Measurements from ENCODE around the gene CHRNB2.
"Not testable (repeated sequence)": the region's sequence is repeated elsewhere in the genome, so short reads cannot be mapped to it uniquely, and the experiment has no call there.

CHRNB2 gene, protein sequence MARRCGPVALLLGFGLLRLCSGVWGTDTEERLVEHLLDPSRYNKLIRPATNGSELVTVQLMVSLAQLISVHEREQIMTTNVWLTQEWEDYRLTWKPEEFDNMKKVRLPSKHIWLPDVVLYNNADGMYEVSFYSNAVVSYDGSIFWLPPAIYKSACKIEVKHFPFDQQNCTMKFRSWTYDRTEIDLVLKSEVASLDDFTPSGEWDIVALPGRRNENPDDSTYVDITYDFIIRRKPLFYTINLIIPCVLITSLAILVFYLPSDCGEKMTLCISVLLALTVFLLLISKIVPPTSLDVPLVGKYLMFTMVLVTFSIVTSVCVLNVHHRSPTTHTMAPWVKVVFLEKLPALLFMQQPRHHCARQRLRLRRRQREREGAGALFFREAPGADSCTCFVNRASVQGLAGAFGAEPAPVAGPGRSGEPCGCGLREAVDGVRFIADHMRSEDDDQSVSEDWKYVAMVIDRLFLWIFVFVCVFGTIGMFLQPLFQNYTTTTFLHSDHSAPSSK

DNA sequence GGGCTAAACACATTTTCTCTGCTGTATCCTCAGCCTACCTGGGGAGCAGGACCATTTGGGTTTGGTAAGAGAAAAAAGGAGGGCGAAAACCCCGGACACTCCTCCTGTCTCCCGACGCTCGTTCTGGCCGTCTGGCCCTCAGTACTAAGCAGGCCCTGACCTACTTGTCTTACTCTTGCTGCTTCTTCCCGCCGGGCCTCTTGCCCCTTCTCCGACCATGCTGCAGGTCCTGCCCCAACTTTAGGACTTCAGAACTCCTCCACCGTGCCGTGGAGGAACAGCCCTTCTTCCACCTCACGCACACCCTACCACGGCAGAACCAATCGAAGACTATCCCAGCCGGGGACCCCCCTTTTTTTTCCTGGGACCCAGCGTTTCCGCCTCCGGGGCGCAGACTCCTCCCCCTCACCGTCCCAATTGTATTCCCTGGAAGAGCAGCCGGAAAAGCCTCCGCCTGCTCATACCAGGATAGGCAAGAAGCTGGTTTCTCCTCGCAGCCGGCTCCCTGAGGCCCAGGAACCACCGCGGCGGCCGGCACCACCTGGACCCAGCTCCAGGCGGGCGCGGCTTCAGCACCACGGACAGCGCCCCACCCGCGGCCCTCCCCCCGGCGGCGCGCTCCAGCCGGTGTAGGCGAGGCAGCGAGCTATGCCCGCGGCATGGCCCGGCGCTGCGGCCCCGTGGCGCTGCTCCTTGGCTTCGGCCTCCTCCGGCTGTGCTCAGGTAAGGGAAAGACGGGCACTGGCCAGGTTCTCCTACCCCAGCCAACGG, at the start of gene CHRNB2:
TSS of gene CHRNB2 (plus strand) at position 393 of the 771 bp plus-strand sequence. CDS start at position 660, 267 bp downstream.
- DNase-seq: peak; percentile 73

DNA sequence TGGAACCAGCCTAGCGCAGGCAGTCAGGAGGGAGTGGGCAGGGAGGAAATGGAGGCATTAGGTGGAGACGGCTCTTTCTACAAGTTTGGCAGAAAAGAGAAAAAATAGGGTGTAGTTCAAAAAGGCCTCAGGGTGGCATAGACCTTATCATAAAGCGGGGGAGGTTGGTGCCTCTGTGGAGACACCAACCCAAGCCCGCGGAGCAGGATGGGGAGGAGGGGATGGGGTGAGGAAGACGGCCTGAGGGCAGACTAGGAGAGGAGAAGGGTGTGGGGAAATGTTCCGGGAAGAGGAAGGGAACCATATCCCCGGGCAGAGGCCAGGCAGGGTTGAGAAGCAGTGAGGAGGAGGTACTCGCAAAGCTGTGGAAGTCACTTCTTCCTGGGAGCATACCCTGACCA, 48.0 kb upstream of the CHRNB2 start:
- DNase-seq: no peak

DNA sequence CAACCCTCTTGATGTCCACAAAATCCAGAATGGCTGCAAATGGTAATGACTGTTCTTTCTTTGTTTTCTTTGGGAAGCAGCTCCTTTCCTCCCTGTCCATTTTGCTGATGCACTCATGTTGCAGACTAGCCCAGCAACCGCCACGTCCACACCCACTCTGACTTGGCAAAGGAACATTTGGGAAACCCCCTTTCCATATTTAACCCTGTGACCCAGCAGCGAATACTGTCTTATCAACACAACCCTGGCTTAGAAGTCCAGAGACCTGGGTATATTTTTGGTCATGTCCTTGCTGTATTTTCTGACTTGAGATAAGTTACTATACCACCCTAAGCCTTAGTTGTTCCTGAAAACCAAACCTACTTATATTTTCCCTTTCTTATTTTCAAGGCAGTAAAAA, 47.2 kb upstream of the CHRNB2 start:
- no peak for DNase-seq

DNA sequence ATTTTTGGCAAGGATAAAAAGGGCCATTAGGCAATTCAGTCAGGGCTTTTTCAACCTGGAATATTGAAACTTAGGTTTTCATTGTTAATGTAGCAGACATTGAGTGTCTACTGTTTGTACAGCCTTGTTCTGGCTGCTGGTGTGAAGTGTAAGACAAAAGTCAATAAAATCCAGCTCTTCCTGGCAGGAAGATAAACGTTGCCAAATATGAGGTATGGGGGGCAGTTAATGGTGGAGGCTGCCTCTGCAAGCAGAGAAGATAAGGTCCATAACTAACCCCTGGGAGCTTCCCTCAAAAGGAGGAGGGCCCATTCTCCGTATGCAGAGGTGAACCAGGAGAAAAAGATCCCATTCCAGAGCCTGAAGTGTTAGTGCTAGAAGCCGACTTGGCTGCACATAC, 45.9 kb upstream of the CHRNB2 start:
- DNase-seq: no peak

DNA sequence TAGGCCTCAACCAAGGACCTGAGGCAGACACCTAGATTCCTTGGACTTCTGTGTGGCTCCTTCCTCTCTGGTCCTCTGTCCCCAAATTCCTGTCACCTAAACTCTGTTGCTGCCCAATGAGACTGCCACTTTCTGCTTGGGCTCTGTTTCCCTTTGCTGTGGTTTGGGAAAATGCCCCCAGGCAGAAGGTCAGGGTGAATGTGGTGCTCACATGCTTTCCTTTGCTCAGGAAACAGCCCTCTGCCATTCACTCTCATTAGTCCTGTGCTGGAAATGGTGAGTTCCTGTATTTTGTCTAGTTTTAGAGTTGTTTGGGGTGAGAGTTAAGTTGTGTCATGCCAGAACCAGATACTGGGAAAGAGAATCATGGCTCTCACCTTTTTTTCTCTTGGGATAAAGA, 42.7 kb upstream of the CHRNB2 start:
- no peak for DNase-seq

DNA sequence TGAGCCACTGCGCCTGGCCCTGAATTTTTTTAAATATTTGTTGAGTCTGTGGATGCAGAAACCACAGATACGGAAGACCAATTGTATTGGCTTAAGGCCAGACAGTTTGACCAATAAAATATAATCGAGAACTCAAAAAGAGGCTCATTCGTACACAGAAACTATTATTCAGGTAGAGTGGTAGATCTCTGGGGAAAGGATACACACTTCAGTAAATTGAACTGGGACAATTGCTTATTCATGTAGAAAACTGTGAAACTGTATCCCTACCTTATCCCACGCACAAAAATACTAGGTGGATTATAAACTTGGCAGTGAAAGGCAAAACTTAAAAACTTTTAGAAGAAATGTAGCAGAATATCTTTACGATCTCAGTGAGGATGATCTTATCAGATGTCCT, 40.4 kb upstream of the CHRNB2 start:
- no peak for DNase-seq

DNA sequence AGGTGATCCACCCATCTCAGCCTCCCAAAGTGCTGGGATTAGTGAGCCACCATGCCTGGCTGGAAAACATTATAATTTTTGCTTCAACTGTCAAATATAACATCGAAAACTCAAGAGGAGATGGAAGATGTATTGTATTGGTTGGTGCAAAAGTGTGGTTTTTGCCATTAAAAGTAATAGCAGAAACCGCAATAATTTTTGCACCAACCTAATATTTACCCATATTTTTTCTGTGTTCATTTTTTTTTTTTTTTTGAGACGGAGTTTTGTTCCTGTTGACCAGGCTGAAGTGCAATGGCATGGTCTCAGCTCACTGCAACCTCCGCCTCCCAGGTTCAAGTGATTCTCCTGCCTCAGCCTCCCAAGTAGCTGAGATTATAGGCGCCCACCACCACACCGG, 38.3 kb upstream of the CHRNB2 start:
- no peak for DNase-seq

DNA sequence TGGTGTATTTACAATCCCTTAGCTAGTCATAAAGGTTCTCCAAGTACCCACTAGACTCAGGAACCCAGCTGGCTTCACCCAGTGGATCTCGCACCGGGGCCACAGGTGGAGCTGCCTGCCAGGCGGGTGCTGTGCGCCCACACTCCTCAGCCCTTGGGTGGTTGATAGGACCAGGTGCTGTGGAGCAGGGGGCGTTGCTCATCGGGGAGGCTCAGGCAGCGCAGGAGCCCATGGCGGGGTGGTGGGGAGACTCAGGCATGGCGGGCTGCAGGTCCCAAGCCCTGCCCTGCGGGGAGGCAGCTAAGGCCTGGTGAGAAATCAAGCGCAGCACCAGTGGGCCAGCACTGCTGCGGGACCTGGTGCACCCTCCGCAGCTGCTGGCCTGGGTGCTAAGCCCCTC, 35.6 kb upstream of the CHRNB2 start:
- not testable (repeated sequence) for DNase-seq

DNA sequence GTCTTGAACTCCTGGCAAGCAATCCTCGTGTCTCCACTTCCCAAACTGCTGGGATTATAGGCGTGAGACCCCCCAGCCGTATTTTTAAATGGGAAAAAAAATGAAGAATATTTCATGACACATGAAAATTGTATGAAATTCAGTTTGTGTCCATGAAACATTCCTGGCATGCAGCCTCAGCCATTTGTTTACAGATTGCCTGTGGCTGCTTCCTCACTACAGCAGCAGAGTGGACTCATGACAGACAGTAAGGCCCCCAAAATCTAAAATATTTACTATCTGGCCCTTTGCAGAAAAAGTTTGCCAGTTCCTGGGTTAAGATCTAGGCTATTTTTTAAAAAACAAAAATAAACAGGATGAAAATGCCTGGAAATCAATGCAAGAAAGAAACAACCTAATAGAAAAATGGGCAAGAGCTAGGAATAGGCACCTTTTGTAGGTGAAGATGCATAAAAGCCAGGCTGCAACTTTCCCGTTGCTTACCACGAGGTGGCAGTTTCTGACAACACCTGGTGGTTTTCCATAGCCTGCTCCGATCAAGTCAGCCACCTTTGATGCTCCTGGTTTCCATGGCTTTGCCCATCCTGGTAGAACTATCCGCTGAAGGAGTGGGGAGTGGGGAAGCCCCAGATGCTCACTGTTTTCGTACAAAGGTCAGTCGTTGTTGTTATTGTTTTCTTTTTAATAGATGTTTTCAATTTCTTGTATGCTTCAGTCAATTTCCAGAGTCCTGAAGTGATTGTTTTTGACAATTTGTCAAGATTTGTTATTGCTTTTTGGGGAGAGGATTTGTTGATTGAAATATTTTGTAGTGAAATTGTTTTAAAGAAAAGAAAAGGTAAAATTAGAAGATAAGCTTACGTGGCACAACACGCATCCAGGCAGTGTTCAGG, 33.4 kb upstream of the CHRNB2 start:
- no peak for DNase-seq

DNA sequence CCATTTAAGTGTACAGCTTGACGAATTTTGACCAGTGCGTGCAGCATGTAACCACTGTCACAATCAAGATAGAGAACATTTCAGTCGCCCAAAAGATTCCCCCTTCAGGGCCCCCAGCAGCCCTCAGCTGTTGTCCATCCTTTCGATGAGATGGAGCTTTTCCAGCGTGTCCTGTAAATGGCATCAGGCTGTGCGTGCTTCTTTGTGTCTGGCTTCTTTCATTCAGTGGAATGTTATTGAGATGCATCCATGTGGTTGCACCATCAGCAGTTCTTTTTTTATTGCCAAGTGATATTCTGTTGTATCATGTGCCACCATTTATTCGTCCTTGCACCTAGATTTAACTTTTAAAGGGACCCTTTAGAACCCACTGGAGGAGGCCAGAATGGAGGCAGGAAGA, 31.0 kb upstream of the CHRNB2 start:
- DNase-seq: no peak

DNA sequence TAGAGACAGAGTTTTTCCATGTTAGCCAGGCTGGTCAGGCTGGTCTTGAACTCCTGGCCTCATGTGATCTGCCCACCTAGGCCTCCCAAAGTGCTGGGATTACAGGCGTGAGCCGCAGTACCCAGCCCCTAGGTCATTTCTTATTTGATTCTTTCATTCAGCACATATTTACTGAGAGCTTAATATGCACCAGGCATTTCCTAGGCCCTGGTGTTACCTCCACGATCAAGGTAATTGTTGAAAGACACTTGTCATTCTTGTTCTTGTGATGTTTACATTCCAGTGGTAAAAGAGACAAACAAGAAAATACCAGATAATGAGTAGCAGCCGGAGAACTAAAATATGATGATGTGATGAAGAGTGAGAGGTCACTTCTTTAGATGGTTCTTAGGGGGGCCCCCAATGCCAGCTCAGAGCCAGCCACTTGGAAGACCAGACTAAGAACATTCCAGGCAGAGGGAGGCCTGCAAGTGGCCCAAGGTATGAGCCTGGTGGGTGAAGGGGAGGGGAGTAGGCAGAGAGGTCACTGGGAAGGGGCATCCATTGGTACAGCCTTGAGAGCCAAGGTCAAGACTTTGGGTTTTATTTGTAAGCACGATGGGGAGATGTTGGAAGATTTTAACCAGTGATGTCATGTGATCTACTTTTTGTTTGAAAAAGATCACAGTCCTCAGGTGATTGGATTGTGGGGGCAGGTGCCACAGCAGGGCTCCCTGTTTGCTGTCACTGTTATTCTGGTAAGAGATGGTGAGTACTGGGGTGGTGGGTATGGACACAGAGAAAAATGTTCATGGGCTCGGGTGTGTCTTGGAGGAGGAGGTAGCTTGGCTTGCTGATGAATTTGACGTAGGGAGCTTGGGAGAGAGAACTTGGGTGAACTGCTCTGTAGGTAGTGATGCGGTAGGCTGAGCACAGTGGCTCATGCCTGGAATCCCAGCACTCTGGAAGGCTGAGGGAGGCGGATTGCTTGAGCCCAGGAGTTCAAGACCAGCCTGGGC, 27.8 kb upstream of the CHRNB2 start:
- no peak for DNase-seq

DNA sequence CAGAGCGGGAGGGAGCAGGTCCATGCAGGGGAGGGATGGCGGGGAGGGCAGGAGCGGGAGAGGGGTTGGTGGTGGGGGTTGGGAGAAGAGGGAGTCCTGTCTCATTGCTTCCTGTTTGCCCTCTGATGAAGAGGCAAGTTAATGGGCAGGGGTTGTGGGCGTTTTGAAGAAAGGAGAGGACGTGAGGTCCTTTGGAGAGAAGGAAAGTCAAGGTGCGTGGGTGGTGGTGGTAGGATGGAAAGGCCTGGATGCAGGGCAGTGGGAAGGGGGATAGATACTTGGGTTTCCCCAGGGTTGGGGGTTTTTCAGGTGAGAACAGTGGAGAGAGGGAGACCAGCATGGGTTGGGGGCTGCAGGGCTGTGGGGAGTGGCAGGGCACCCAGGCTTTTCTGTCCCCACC, 26.3 kb upstream of the CHRNB2 start:
- no peak for DNase-seq

DNA sequence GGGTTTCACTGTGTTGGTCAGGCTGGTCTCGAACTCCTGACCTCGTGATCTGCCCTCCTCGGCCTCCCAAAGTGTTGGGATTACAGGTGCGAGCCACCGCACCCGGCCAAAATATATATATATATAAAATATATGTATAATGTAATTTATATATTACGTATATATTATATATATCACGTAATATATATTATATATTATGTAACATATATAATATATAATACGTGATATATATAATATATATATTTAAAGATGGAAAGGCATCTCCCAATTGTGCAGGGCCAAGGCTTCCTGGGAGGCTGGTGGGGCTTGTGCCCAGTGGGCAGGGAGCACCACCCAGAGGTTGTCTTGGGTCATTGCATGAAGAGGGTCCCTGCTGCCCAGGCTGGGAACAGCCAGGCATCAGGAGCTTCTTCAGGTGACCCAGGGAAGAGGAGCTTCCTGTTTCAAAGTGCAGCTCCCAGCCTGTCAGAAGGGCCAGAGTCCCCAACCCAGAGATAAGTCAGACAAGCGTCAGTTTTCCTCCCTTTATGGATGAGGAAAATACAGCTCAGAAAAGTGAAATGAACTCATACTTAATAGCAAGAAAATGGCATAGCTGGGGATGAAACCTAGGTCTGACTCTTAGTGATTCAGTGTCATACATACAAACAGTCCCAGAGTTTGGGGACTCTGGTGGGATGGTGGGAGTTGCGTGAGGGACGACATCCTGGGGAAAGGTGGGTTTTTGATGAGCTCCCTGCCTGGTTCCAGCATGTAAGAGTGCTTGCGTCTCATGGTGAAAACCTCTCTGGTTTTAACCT, 21.1 kb upstream of the CHRNB2 start:
- DNase-seq: peak; percentile 56

DNA sequence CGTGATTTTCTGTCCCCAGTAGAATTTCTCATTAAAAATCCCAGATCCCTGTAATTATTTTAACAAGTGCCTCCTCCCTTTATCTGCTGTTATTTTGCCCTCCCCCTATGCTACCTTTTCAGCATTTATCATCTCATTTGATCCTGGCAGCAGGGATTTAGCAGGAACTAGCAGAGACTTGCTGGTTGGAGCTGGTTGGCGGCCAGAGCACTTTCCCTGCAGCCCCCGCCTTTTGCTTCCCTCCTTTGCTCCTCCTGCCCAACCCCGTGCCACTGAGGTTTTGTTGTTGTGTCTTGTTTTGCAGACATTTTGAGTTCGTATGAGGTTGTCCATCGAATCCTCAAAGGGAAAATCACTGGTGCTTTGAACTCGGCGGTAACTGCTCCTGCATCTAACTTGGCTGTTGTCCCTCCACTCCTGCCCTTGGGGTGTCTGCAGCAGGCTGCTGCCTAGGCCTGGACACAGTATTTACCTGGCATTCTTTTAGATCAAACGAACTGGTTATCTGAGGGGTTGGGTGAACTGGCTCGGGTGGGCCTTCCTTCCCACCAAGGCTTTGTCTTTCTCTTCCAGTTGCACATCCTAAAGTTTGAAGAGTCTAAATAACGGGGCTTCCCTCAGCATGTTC, 20.4 kb upstream of the CHRNB2 start:
- DNase-seq: no peak

DNA sequence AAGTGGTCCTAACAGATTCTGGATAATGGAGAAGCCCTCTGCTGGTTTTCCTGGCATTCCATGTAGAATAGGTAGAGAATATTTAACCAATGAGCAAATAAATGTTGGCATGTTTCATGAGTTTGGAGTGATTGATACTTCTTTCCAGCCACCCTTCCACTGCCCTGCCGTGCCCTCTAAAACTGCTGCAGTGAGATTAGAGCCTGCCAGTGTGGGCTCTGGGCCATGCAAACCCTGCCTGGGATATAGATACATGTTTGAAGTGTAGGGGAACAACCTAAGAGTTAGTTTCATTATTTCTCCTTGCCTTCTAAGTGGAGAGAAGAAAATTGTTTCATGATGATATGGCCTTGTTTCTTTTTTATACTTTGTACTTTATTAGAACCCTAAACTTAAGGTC, 19.6 kb upstream of the CHRNB2 start:
- no peak for DNase-seq

DNA sequence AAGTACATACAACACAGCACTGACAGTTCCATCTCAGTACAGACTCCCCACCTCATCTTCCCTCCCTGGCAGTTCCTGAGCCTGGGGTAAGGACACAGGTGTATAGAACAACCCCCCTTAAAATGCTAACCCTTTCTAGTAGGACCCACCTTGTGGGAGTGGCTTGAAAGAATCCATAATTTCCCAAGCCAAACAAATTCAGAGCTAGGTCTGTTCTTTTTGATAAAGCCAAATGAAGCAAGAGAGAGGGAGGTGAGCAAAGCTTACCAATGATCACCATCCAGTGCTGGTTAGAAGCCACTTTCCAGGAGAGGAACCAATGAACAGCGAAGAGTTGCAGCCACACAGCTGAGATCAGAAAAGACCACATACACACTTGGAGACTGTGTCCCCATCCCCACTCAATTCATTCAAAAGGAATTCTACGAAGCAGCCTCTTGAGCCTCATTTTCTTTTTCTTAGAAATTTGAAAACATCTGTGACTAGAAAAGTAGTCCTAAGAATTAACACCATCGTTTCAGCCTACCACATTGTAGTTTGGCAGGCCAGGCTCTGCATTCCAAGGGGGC, 18.3 kb upstream of the CHRNB2 start:
- no peak for DNase-seq

DNA sequence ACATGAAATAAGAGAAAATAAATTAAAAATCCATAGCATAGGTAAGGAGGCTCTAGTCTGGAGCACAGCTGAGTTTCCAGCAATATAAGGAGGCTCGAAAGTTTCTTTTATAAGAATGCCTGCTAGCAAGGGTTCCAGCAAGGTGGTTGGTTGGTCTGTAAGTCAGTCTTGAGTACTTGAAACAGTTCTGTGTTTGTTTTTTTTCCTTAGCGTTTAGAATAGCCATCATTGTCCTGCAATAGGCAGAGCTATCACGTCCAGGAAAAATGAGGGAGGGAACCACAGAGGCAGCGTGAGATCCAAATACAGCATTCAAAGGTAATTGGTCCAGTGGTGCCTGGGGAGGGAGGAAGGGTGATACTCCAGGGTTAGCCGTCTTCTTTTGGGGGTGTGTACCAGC, 17.5 kb upstream of the CHRNB2 start:
- no peak for DNase-seq

DNA sequence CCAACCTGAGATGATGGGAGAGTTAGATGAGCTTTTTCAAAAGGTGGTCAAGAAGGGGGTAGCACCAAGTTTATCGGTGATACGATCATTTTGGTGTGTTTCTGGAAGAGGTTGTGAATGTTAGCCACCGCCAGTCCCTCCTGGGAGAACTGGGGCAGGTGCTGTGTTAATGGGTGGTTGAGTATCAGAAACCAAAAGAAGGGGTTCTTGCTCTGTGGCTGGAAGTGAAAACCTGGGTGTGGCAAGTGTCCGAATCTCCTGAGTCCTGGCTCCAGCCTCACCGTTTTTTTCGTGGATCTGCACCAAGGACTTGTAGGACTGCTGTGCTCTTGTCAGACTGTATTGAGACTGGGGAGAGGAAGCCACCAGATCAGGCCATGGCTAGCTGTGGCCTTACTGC, 16.9 kb upstream of the CHRNB2 start:
- DNase-seq: no peak

DNA sequence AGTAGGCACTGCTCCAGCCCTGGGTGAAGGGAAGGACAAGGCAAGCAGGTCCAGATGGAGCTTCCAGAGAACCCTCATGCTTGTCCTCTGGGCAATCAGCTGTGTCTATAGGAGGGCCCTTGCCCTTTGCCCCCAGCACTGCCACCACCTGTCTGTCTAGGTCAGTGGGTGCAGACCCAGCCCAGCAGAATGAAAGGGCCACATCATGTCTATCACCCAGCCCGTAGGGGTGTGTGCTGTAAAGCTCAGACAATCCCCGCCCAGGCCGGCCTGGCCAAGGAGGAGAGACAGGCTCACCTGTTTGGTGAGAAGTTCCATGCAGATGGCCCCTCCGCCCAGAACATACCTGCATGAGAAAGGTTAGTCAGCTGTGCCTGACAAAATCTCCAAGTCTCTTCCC, 16.1 kb upstream of the CHRNB2 start:
- DNase-seq: no peak

DNA sequence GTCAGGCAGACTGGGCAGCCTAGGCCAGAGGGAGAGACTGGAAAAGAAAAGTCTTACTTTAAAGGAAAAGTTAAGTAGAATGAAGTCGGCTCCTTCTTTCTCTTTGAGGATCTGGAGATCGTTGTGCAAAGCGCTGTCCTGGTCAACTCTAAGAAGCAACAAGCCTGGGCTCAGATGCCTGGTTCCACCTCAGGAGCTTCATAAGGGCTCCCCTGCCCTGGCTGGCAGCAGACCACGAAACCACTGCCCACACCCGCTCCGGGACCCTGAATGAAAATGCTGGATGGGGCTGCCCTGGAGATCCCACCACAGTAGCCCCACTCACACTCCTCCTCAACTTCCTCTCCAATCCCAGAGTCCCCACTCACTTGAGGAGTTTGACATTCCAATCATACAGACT, 15.5 kb upstream of the CHRNB2 start:
- no peak for DNase-seq
